Endothelial cell of umbilical vein (primary cell): ENCODE results near the gene PHTF1.

ENCODE experiments used
- CTCF ChIP-seq, 2 donors: IDR thresholded peaks; 1 replicate in 1 of 2; 2 replicates in 1 of 2; pipeline ENCODE4 v1.5.1; 2011; ENCODE audit warnings: low read length in 2 of 2, mild to moderate bottlenecking in 2 of 2, moderate library complexity in 2 of 2, control low read depth in 1 of 2, inconsistent platforms in 1 of 2, low read depth in 1 of 2; ENCODE audit not compliant: insufficient read depth in 1 of 2; ENCODE audit errors: extremely low read depth in 1 of 2
- EZH2 ChIP-seq: IDR thresholded peaks from 2 replicates; pipeline ENCODE4 v1.6.1; 2012; ENCODE audit warnings: borderline replicate concordance, low read depth, mild to moderate bottlenecking, moderate library complexity, low read length, inconsistent platforms; ENCODE audit not compliant: severe bottlenecking
- FOS ChIP-seq: IDR thresholded peaks from 2 replicates; pipeline ENCODE4 v1.6.1; 2011; ENCODE audit warnings: mild to moderate bottlenecking, low read length, moderate library complexity, borderline replicate concordance; ENCODE audit not compliant: insufficient read depth
- JUN ChIP-seq: IDR thresholded peaks from 2 replicates; pipeline ENCODE4 v1.6.1; 2011; ENCODE audit warnings: borderline replicate concordance, low read depth; ENCODE audit not compliant: insufficient read length, insufficient read depth
- MYC ChIP-seq: IDR thresholded peaks from one replicate; pipeline ENCODE4 v1.6.1; 2011; ENCODE audit warnings: mild to moderate bottlenecking, low read depth, low read length
- POLR2A ChIP-seq: IDR thresholded peaks from 2 replicates; pipeline ENCODE4 v1.6.1; 2012; ENCODE audit warnings: low read depth, mild to moderate bottlenecking, control low read depth, low read length
- POLR2AphosphoS5 ChIP-seq: IDR thresholded peaks from 2 replicates; pipeline ENCODE4 v1.6.1; 2012; ENCODE audit warnings: low read depth, mild to moderate bottlenecking, control low read depth, low read length, moderate library complexity; ENCODE audit not compliant: insufficient read depth

DNA sequence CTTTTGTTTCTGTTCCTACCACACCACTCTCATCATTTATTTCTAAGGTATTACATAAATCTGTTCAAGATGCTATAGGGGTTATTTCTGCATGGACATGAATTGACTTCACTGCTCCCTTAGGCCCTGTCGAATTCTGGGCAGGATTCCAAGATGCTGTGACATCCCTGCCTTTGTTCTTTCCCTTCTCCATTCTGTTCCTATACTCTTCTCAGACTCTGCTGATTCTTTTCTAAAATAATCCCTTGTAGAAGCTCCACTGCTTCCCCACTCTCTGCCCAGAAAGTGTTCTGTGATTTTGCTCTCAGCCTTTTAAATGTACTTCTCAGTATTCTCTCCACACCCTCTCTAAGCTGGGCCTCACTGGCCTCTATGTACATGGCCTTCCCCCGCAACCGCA is 99.2 kb downstream of the PHTF1 start:
- TF ChIP-seq POLR2A (no peak), CTCF (IDR thresholded peaks at IDR 0.05; ENCODE audit: extremely low read depth in 1 of 2, insufficient read depth in 1 of 2, low read depth in 1 of 2, low read length in 2 of 2) (no peak), JUN (no peak), MYC (no peak), POLR2AphosphoS5 (no peak), EZH2 (no peak), FOS (no peak)
